SK-N-SH (cell line): Measurements from ENCODE around the gene GPC5. TPM values are rescaled to one million over a fixed set of nuclear protein-coding genes. Genes with fewer than 3 reads are reported as not detected.

ENCODE experiments used
- CTCF ChIA-PET: fragments of 300-600, 350-600 bp; formaldehyde crosslinking; extraction: SDS; loops from one replicate; lab custom pipeline; 2021; lab: Yijun Ruan, JAX
- POLR2A ChIA-PET: fragments of 350-600 bp; sonication (Branson Sonifier 250); formaldehyde crosslinking; extraction: SDS; loops from one replicate; lab custom pipeline; 2020; ENCODE audit warnings: antibody characterized with exemption, inconsistent platforms; lab: Yijun Ruan, JAX
- DNase-seq: peaks from one replicate; pipeline ENCODE4 v3.0.0; 2012
- H2AFZ ChIP-seq: fragments of 200-600 bp; sonication (generic); 2 replicates; pipeline ENCODE4 v1.8.1; 2016; ENCODE audit warnings: antibody characterized with exemption, mild to moderate bottlenecking, low read depth
- H3F3A ChIP-seq: fragments of 200-600 bp; sonication (generic); replicated peaks from 2 replicates; pipeline ENCODE3; 2016; ENCODE audit warnings: antibody characterized with exemption, mild to moderate bottlenecking; ENCODE audit not compliant: insufficient read depth
- H3K27ac ChIP-seq, 2 experiments: fragments of 200-500 bp in 1 of 2; fragments of 200-600 bp in 1 of 2; sonication (Bioruptor generic) in 1 of 2; sonication (generic), shearing (Covaris generic) in 1 of 2; 2 replicates each; pipeline versions ENCODE4 v1.5.1 to v1.6.1; 2014 to 2016; ENCODE audit warnings: low read depth in 2 of 2, inconsistent platforms in 1 of 2, low read length in 1 of 2, mild to moderate bottlenecking in 1 of 2, mixed read lengths in 1 of 2
- H3K27me3 ChIP-seq: fragments of 200-600 bp; sonication (generic), shearing (Covaris generic); 2 replicates; pipeline ENCODE4 v1.6.1; 2016; ENCODE audit warnings: mixed run types; ENCODE audit not compliant: insufficient read depth
- H3K36me3 ChIP-seq, 2 experiments: fragments of 200-500 bp in 1 of 2; fragments of 200-600 bp in 1 of 2; sonication (Bioruptor generic) in 1 of 2; sonication (generic) in 1 of 2; replicated peaks in 1 of 2; 2 replicates each; pipeline versions ENCODE3 to v1.5.1; 2014 to 2016; ENCODE audit warnings: low read length in 1 of 2, mild to moderate bottlenecking in 1 of 2; ENCODE audit not compliant: insufficient read depth in 2 of 2, control insufficient read depth in 1 of 2
- H3K4me1 ChIP-seq, 2 experiments: fragments of 200-500 bp in 1 of 2; fragments of 200-600 bp in 1 of 2; sonication (Bioruptor generic) in 1 of 2; sonication (generic), shearing (Covaris generic) in 1 of 2; 2 replicates each; pipeline versions ENCODE4 v1.5.1 to v1.6.1; 2014 to 2016; ENCODE audit warnings: low read depth in 1 of 2, low read length in 1 of 2, mixed run types in 1 of 2; ENCODE audit not compliant: insufficient read depth in 2 of 2, control insufficient read depth in 1 of 2
- H3K4me2 ChIP-seq: fragments of 200-600 bp; sonication (generic), shearing (Covaris generic); 2 replicates; pipeline ENCODE4 v1.6.1; 2017; ENCODE audit warnings: mixed run types
- H3K4me3 ChIP-seq, 2 experiments: fragments of 200-500 bp in 1 of 2; fragments of 200-600 bp in 1 of 2; sonication (Bioruptor generic) in 1 of 2; sonication (generic), shearing (Covaris generic) in 1 of 2; 2 replicates each; pipeline versions ENCODE4 v1.5.1 to v1.8.1; 2014 to 2016; ENCODE audit warnings: low read depth in 2 of 2, inconsistent platforms in 1 of 2, low read length in 1 of 2, mild to moderate bottlenecking in 1 of 2, mixed read lengths in 1 of 2, moderate library complexity in 1 of 2
- H3K79me2 ChIP-seq: fragments of 200-600 bp; sonication (generic); 2 replicates; pipeline ENCODE4 v1.8.1; 2017; ENCODE audit warnings: mild to moderate bottlenecking; ENCODE audit not compliant: insufficient read depth
- H3K9ac ChIP-seq: fragments of 200-600 bp; sonication (generic); 2 replicates; pipeline ENCODE4 v1.6.1; 2017; ENCODE audit warnings: mixed run types
- H3K9me2 ChIP-seq: fragments of 200-600 bp; sonication (generic); 2 replicates; pipeline ENCODE4 v1.6.1; 2017; ENCODE audit warnings: mixed run types
- H3K9me3 ChIP-seq: fragments of 200-600 bp; sonication (generic); 2 replicates; pipeline ENCODE4 v1.6.1; 2017; ENCODE audit warnings: mixed run types, mild to moderate bottlenecking, moderate library complexity
- H4K20me1 ChIP-seq: fragments of 200-600 bp; sonication (generic); 2 replicates; pipeline ENCODE4 v1.6.1; 2017; ENCODE audit warnings: mild to moderate bottlenecking, mixed run types; ENCODE audit not compliant: insufficient read depth
- CHD2 ChIP-seq: fragments of 150-350 bp; IDR thresholded peaks from 2 replicates; pipeline ENCODE4 v1.6.1; 2018; ENCODE audit warnings: low read length; ENCODE audit not compliant: partially characterized antibody
- CTCF ChIP-seq: fragments of 200-600 bp; sonication (generic); IDR thresholded peaks from 2 replicates; pipeline ENCODE4 v1.6.1; 2017; ENCODE audit warnings: antibody characterized with exemption, mild to moderate bottlenecking, moderate library complexity
- FOSL2 ChIP-seq: IDR thresholded peaks from 2 replicates; pipeline ENCODE4 v1.4.0; 2012; ENCODE audit warnings: low read depth, mild to moderate bottlenecking, moderate library complexity, borderline replicate concordance
- FOXJ3 ChIP-seq: sonication (generic); formaldehyde crosslinking; IDR thresholded peaks from 2 replicates; pipeline ENCODE4 v1.5.1; 2020; ENCODE audit warnings: mild to moderate bottlenecking, missing genetic modification reagents
- FOXM1 ChIP-seq: IDR thresholded peaks from 2 replicates; pipeline ENCODE4 v1.4.0; 2012; ENCODE audit warnings: low read depth, mild to moderate bottlenecking
- IRF3 ChIP-seq: fragments of 150-350 bp; IDR thresholded peaks from 2 replicates; pipeline ENCODE4 v1.6.1; 2016; ENCODE audit warnings: mild to moderate bottlenecking, low read depth, low read length
- JUND ChIP-seq: IDR thresholded peaks from 2 replicates; pipeline ENCODE4 v1.4.0; 2012
- NFIC ChIP-seq: IDR thresholded peaks from 2 replicates; pipeline ENCODE4 v1.4.0; 2012; ENCODE audit warnings: borderline replicate concordance
- POLR2AphosphoS5 ChIP-seq: IDR thresholded peaks from 2 replicates; pipeline ENCODE4 v1.6.1; 2012; ENCODE audit warnings: low read depth, low read length
- RFX5 ChIP-seq: IDR thresholded peaks from 2 replicates; pipeline ENCODE4 v1.6.1; 2012; ENCODE audit warnings: mild to moderate bottlenecking, improper control_type of control experiment, low read length
- SIN3A ChIP-seq: IDR thresholded peaks from 2 replicates; pipeline ENCODE4 v1.6.1; 2012; ENCODE audit warnings: low read depth, mild to moderate bottlenecking, low read length, moderate library complexity, borderline replicate concordance
- SMC3 ChIP-seq: IDR thresholded peaks from 2 replicates; pipeline ENCODE4 v1.6.1; 2012; ENCODE audit warnings: low read depth, low read length, improper control_type of control experiment
- WGBS: methylation state at CpG from one replicate; pipeline ENCODE4 v1.1.6; 2017; ENCODE audit warnings: low lambda C conversion rate; 5-methylcytosine and 5-hydroxymethylcytosine counted together
- polyA plus RNA-seq, 3 experiments: library from polyadenylated mRNA; depleted of rRNA; stranded (reverse); fragments of >200 nt; gene quantifications; 2 replicates each; pipeline ENCODE4 v1.2.3, GENCODE V29; 2012

Gene GPC5
- polyA plus RNA-seq, 1 of the 3 experiments (the other 2 are of a cell fraction): 0.03 TPM

- Histone ChIP-seq H3K79me2 (no peaks in the 10 kb centered on the region), H3K4me1 (peaks cover 0 to 2% of the 10 kb centered on the region in 2 experiments; a peak in 1 of 4 replicates), H4K20me1 (no peaks in the 10 kb centered on the region), H3K9me3 (no peaks in the 10 kb centered on the region), H3K9me2 (no peaks in the 10 kb centered on the region), H3K36me3 (no peaks in the 10 kb centered on the region), H3K9ac (no peak overlapping the region), H3K27ac (no peak overlapping the region), H2AFZ (no peak overlapping the region), H3K4me2 (no peak overlapping the region), H3K27me3 (no peaks in the 10 kb centered on the region), H3F3A (no peaks in the 10 kb centered on the region), H3K4me3 (no peak overlapping the region)
- ChIA-PET CTCF (no interaction called here), POLR2A (no interaction called here)
- TF ChIP-seq CHD2 (no peak), JUND (no peak), CTCF (no peak), FOXM1 (no peak)
- DNase-seq: no peak
These were observed 1093.4 kb downstream of the GPC5 start for GRCh38 chr13:92491839-92492238.

- Histone ChIP-seq H3K4me2 (no peak overlapping the region), H3K4me1 (peaks cover 0 to 5% of the 10 kb centered on the region in 2 experiments; a peak in 1 of 4 replicates), H3K36me3 (no peaks in the 10 kb centered on the region), H3K9me2 (no peaks in the 10 kb centered on the region), H3K4me3 (no peak overlapping the region), H4K20me1 (no peaks in the 10 kb centered on the region), H3K9me3 (no peaks in the 10 kb centered on the region), H3F3A (no peaks in the 10 kb centered on the region), H3K79me2 (no peaks in the 10 kb centered on the region)
- DNase-seq: no peak
- TF ChIP-seq IRF3 (no peak), JUND (no peak), RFX5 (no peak), FOSL2 (no peak), NFIC (no peak), POLR2AphosphoS5 (no peak), FOXJ3 (CRISPR knock-in tag) (no peak), SMC3 (no peak), SIN3A (no peak)
- TF ChIP-seq, all 33 proteins: peak for 0
- CTCF ChIA-PET: no interaction called here
- Histone ChIP-seq H3K27ac (no peak overlapping the region), H3K9ac (no peak overlapping the region), H2AFZ (no peak overlapping the region), H3K27me3 (no peaks in the 10 kb centered on the region)
- 82% methylated on average over 2 of the region's 2 CpGs for WGBS
- POLR2A ChIA-PET: no interaction called here
These were observed 1096.5 kb downstream of the GPC5 start for GRCh38 chr13:92494915-92495314.
